HG02885 (cell line): ENCODE measurements around the gene RABEP1.

Source experiments
- ATAC-seq: cut with Tn5 transposase; IDR thresholded peaks from one replicate; pipeline ENCODE4 v1.9.1; 2021; ENCODE audit warnings: mild to moderate bottlenecking; ENCODE audit not compliant: unreplicated experiment, poor library complexity

RABEP1 gene

GRCh38 chr17:5355421-5356129, 73.5 kb downstream of the RABEP1 start:
- ATAC-seq, result no peak

DNA sequence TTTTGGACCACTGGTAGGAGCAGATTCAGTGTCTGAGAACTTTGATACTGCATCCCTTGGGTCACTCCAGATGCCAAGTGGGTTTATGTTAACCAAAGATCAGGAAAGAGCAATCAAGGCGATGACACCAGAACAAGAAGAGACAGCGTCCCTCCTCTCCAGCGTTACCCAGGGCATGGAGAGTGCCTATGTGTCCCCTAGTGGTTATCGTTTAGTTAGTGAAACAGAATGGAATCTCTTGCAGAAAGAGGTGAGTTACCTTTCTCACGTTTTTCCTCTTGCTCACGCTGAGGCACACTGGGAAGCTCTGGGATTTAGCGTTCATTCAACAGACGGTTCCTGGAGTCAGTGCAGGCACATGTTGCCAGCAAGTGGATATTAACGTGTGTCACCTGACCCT, 79.3 kb downstream of the RABEP1 start:
- ATAC-seq, result no peak

DNA sequence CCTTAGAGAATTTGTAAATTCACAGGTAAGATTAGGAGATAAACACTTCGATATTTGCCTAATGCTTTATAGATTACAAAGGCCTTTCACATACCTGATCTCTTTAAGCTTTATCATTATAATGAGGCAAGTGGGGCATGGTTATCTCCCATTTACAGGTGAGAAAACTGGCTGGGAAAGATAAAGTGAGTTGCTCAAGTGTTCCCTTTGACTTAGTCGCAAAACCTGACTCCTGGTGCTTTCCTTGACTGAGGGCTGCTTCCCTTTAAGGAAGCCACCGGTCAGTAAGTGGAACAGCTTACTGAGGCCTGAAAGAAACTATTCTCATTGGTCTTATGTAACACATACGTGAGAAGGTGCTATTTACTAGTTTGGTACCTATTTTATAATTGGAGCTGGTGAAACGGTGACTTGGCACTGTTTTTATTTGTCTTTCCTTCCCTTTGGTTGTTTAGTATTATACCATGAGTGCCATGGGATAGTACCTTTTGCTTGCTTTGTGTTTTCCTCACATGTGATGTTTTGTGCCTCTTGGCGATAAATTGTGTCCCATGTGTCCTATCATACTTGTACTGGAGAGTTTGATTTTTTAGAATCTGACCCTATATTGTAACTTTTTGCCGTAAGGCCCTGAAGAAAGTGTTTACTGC, 80.2 kb downstream of the RABEP1 start:
- no peak for ATAC-seq

- no peak for ATAC-seq
These were observed 82.1 kb downstream of the RABEP1 start for GRCh38 chr17:5364156-5364555.

GRCh38 chr17:5364696-5365095, 82.6 kb downstream of the RABEP1 start:
- no peak for ATAC-seq

GRCh38 chr17:5365831-5366230, 83.7 kb downstream of the RABEP1 start:
- no peak for ATAC-seq

GRCh38 chr17:5370411-5370810, 88.3 kb downstream of the RABEP1 start:
- no peak for ATAC-seq

- ATAC-seq, result no peak
These were observed 91.0 kb downstream of the RABEP1 start for GRCh38 chr17:5373112-5373511.

GRCh38 chr17:5378566-5379207, 96.6 kb downstream of the RABEP1 start:
- ATAC-seq, result no peak

- no peak for ATAC-seq
These were observed 97.4 kb downstream of the RABEP1 start for GRCh38 chr17:5379351-5380107.

DNA sequence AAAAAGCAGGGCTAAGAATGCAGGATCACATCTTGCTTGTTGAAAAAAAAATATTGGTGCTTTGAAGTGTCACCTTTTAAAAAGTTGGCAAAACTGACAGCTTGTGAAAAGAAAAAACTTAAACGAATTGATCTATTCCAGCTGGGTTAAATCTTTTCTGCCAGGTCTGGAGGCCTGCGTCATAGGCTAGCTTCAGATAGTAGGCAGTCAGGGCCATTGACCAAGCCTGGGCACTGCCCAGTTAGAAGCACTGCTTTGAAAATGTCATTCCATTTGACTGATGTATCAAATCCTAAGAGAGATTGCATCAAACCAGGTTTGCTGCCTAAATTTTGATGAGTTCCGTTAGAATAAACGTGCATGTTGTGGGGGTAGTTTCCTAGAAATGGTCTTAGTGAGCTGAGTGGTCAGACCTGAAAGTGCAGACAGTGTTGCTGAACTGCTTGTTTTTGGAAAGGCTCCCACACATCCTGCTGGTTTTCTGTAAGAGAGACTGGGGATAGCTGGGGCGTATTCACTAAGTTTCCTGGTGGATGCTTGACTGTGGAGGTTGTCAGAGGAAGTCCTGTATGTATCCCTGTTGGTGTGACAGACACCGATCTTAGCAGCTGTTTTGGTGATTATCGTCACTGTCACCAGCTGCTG, 98.5 kb downstream of the RABEP1 start:
- no peak for ATAC-seq

DNA sequence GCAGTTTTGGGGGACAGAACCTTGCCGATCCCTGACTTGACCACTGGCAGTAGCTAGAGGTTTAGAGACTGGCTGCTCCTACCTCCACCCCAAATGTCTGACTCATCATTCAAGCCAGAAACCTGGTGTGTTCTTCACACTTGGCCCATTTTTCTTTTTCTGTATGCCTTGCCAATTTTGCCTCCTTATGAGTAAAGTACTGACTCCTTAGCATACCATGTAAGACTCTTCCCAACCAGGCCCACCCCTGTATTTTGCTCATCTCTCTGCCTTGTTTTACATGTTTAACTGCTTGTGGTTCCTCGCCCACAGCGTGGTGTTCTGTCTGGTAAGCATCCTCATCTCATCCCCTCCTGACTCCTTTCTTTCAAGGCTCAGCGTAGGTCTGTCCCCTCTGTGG, 99.5 kb downstream of the RABEP1 start:
- no peak for ATAC-seq

DNA sequence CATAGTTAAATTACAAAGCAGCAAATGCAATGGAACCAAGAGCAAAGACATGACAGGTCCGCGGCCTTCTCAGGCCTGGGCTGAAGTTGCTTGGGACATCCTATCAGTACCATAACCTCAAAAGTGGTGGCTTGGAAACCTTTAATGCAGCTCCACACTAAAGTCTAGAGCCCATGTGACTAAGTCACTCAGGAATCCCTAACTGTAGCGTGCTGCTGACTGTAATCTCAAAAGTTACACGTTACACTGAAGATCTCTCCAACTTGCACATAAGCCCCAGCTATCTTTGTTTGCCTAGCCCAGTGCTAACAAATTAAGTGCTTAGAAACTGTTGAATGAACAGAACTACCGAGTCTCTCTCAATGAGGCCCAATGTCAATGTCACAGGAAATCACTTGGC, 109.6 kb downstream of the RABEP1 start:
- ATAC-seq, result no peak

- no peak for ATAC-seq
These were observed 114.5 kb downstream of the RABEP1 start for GRCh38 chr17:5396612-5397011.

- no peak for ATAC-seq
These were observed 117.7 kb downstream of the RABEP1 start for GRCh38 chr17:5399767-5400166.

GRCh38 chr17:5405400-5405799, 123.3 kb downstream of the RABEP1 start:
- ATAC-seq, result no peak

- no peak for ATAC-seq
These were observed 126.1 kb downstream of the RABEP1 start for GRCh38 chr17:5408186-5408585.

DNA sequence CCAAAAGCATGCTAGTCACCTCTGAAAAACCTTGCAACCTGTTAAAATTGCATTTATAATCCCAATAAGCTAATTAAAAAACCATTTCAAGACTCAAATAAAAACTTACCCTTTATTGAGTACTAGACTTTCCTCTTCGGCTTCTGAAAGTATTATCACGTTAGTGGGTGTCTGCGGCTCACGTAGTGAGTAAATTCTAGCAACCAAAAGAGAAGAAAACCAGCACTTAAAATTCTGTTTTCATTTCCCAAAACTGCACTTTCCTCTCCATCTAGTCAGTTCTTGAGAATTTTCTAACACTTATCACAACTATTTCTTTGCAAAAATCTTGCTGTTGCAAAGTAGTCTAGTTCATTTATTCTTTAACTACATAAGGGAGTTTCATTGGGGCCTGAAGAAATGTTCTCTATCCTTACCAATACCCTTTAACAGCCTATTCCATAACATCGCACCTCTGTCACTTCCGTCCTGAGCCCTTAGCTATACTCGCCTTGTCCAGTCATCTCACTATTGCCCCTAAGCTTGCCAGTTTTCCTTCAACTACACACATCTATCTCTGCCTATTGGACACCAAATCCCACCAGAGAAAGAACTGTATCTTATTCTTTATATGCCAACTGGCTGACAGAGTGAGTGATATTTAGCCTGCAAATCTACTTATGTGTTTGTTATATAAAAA, 128.6 kb downstream of the RABEP1 start:
- ATAC-seq, result no peak

DNA sequence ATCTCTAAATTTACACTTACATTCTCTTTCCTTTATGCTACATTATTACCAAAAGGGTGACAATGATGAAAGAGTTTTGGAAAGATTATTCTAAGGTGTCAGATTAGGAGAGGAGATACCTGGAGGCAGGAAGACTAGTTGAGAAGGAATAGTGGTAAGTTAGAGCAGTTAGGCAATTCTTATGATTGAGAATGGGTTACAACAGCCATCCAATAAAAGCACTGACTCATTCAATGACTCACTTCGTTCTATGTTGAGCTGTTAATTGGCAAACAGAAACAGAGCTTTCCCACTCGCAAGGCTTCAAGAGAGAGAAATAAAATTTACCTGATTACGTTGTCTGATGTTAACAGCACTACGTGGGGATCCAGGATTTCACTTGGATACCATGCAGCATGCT, 131.6 kb downstream of the RABEP1 start:
- no peak for ATAC-seq

DNA sequence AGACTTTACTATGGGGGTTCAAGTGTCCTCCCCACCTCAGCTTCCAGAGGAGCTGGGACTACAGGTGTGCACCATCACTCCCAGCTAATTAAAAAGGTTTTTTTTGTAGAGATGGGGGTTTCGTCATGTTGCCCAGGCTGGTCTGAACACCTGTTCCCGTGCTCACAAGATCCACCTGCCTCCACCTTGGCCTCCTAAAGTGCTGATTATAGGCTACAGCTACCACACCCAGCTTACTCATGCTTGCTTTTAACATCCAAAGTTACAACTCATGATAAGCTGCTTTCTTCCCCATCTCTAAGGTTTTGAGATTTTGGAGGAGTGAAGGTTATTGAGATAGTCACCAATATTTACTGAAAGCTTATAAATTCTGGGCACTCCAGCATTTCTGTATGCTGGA, 134.8 kb downstream of the RABEP1 start:
- no peak for ATAC-seq
